HG02642 (cell line): ENCODE measurements around the gene TMEM184C.

Source experiments
- ATAC-seq: cut with Tn5 transposase; IDR thresholded peaks from one replicate; pipeline ENCODE4 v1.9.1; 2021; ENCODE audit warnings: mild to moderate bottlenecking; ENCODE audit not compliant: unreplicated experiment, poor library complexity

The TMEM184C gene

GRCh38 chr4:147617173-147617840 lies at the start of gene TMEM184C:
TMEM184C (plus strand) TSS chr4:147617397; CDS start chr4:147617957, 560 bp downstream.
- peak; percentile 100 for ATAC-seq

- no peak for ATAC-seq
These were observed 46.6 kb upstream of the TMEM184C start for GRCh38 chr4:147570616-147571015.

- ATAC-seq, result no peak
These were observed 46.0 kb upstream of the TMEM184C start for GRCh38 chr4:147571036-147571770.

- no peak for ATAC-seq
These were observed 41.1 kb upstream of the TMEM184C start for GRCh38 chr4:147576084-147576483.

- no peak for ATAC-seq
These were observed 39.1 kb upstream of the TMEM184C start for GRCh38 chr4:147578051-147578476.

GRCh38 chr4:147578593-147578992 lies 38.6 kb upstream of the TMEM184C start:
- ATAC-seq, result no peak

- no peak for ATAC-seq
These were observed 36.8 kb upstream of the TMEM184C start for GRCh38 chr4:147580396-147580795.

GRCh38 chr4:147581606-147582350 lies 35.4 kb upstream of the TMEM184C start:
- no peak for ATAC-seq

GRCh38 chr4:147582386-147583060 lies 34.7 kb upstream of the TMEM184C start:
- ATAC-seq, result no peak

- no peak for ATAC-seq
These were observed 33.3 kb upstream of the TMEM184C start for GRCh38 chr4:147583876-147584275.

GRCh38 chr4:147586032-147586431 lies 31.2 kb upstream of the TMEM184C start:
- ATAC-seq, result no peak

GRCh38 chr4:147586637-147587036 lies 30.6 kb upstream of the TMEM184C start:
- peak; percentile 60 for ATAC-seq

GRCh38 chr4:147587041-147587440 lies 30.2 kb upstream of the TMEM184C start:
- ATAC-seq, result no peak

GRCh38 chr4:147589586-147589985 lies 27.6 kb upstream of the TMEM184C start:
- no peak for ATAC-seq

GRCh38 chr4:147590249-147590920 lies 26.8 kb upstream of the TMEM184C start:
- ATAC-seq, result peak; percentile 66

- ATAC-seq, result no peak
These were observed 26.1 kb upstream of the TMEM184C start for GRCh38 chr4:147591106-147591505.

GRCh38 chr4:147594107-147594506 lies 23.1 kb upstream of the TMEM184C start:
- no peak for ATAC-seq

- ATAC-seq, result no peak
These were observed 22.6 kb upstream of the TMEM184C start for GRCh38 chr4:147594578-147594977.

GRCh38 chr4:147596377-147596776 lies 20.8 kb upstream of the TMEM184C start:
- ATAC-seq, result no peak

GRCh38 chr4:147596981-147597380 lies 20.2 kb upstream of the TMEM184C start:
- no peak for ATAC-seq
